GM23248 (cell line): ENCODE results near the gene FOSL2.

Source experiments
- EZH2 ChIP-seq: fragments of 200-600 bp; sonication (generic); IDR thresholded peaks from 2 replicates; pipeline ENCODE4 v1.6.1; 2018; ENCODE audit warnings: antibody characterized with exemption, mild to moderate bottlenecking; ENCODE audit not compliant: insufficient read depth, poor library complexity, severe bottlenecking
- EZH2phosphoT487 ChIP-seq: fragments of 200-600 bp; sonication (generic); IDR thresholded peaks from 2 replicates; pipeline ENCODE4 v1.6.1; 2018; ENCODE audit warnings: antibody characterized with exemption, moderate library complexity, mild to moderate bottlenecking, low read depth; ENCODE audit not compliant: insufficient read depth

GRCh38 chr2:28348149-28348567 lies 44.5 kb upstream of the FOSL2 start:
- TF ChIP-seq EZH2 (no peak), EZH2phosphoT487 (no peak)
